T-cell (primary cell): ENCODE measurements around the gene GFI1B. TPM values are rescaled to one million over a fixed set of nuclear protein-coding genes. Genes with fewer than 3 reads are reported as not detected.

Experiments
- ATAC-seq, 4 experiments: fragments of 200-7000 bp in 3 of 4; fragments of 150-1000 bp in 1 of 4; cut with Tn5 transposase; replicated peaks in 1 of 4; 1 replicate in 3 of 4; 2 replicates in 1 of 4; pipeline ENCODE4 v1.10.0; 2021; ENCODE audit warnings: moderate library complexity in 3 of 4, mild to moderate bottlenecking in 2 of 4, moderate number of reproducible peaks in 1 of 4
- CTCF ChIA-PET, 2 donors: fragments of 300-600 bp; sonication (Branson Sonifier 250); formaldehyde crosslinking; loops; one replicate each; lab custom pipeline; 2022; ENCODE audit warnings: antibody characterized with exemption in 2 of 2; lab: Charles Lee
- POLR2A ChIA-PET, 2 donors: fragments of 300-600 bp; sonication (Branson Sonifier 250); formaldehyde crosslinking; loops; one replicate each; lab custom pipeline; 2022; ENCODE audit warnings: antibody characterized with exemption in 2 of 2; lab: Charles Lee
- DNase-seq, 35 experiments: peaks; one replicate each; pipeline versions ENCODE4 v3.0.0 to v3.0.0-alpha.2; 2013 to 2023
- H3K27ac ChIP-seq: one replicate; pipeline ENCODE4 v1.5.1; 2013; ENCODE audit warnings: low read length
- H3K27me3 ChIP-seq, 2 experiments: replicated peaks in 1 of 2; 1 replicate in 1 of 2; 2 replicates in 1 of 2; pipeline versions ENCODE4 v1.6.1 to v1.7.0; 2013; ENCODE audit warnings: low read length in 1 of 2, mixed read lengths in 1 of 2; ENCODE audit not compliant: control insufficient read depth in 2 of 2, insufficient read depth in 2 of 2; ENCODE audit errors: extremely low read depth in 1 of 2
- H3K36me3 ChIP-seq, 2 donors: 1 replicate in 1 of 2; 2 replicates in 1 of 2; pipeline versions ENCODE4 v1.6.1 to v1.7.0; 2013; ENCODE audit warnings: low read length in 1 of 2; ENCODE audit not compliant: control insufficient read depth in 2 of 2, insufficient read depth in 1 of 2; ENCODE audit errors: extremely low read depth in 1 of 2
- H3K4me1 ChIP-seq, 2 experiments: 1 replicate in 1 of 2; 2 replicates in 1 of 2; pipeline versions ENCODE4 v1.6.1 to v1.7.0; 2013; ENCODE audit warnings: low read length in 2 of 2, mixed read lengths in 1 of 2; ENCODE audit not compliant: insufficient read depth in 2 of 2, control insufficient read depth in 1 of 2; ENCODE audit errors: extremely low read depth in 1 of 2
- H3K4me3 ChIP-seq, 2 donors: 1 replicate in 1 of 2; 2 replicates in 1 of 2; pipeline versions ENCODE4 v1.5.1 to v1.7.0; 2013; ENCODE audit warnings: mild to moderate bottlenecking in 2 of 2, low read length in 1 of 2, moderate library complexity in 1 of 2; ENCODE audit not compliant: control insufficient read depth in 1 of 2; ENCODE audit errors: extremely low read depth in 1 of 2
- H3K9me3 ChIP-seq: 2 replicates; pipeline ENCODE4 v1.7.0; 2013
- H3K27ac Mint-ChIP-seq, 2 donors: one replicate each; pipeline ENCODE4 v1.8.0; 2020 to 2021; ENCODE audit warnings: mild to moderate bottlenecking in 2 of 2, mixed read lengths in 2 of 2
- H3K27me3 Mint-ChIP-seq, 2 donors: one replicate each; pipeline ENCODE4 v1.8.0; 2021 to 2022; ENCODE audit warnings: mixed read lengths in 2 of 2
- H3K36me3 Mint-ChIP-seq: one replicate; pipeline ENCODE4 v1.8.0; 2021; ENCODE audit warnings: mixed read lengths
- H3K4me1 Mint-ChIP-seq, 3 donors: one replicate each; pipeline ENCODE4 v1.8.0; 2020 to 2022; ENCODE audit warnings: mixed read lengths in 3 of 3, mild to moderate bottlenecking in 1 of 3
- H3K4me3 Mint-ChIP-seq, 3 donors: one replicate each; pipeline ENCODE4 v1.8.0; 2020 to 2022; ENCODE audit warnings: mild to moderate bottlenecking in 3 of 3, mixed read lengths in 3 of 3, moderate library complexity in 3 of 3
- H3K9me3 Mint-ChIP-seq, 3 donors: one replicate each; pipeline ENCODE4 v1.8.0; 2020 to 2022; ENCODE audit warnings: mixed read lengths in 3 of 3
- WGBS: methylation state at CpG from one replicate; pipeline ENCODE4 v1.1.5; 2013; ENCODE audit warnings: missing lambda C conversion rate; ENCODE audit not compliant: insufficient coverage; 5-methylcytosine and 5-hydroxymethylcytosine counted together
- total RNA-seq, 35 experiments: library from RNA in 6 of 35; stranded (reverse) in 6 of 35; fragments of 120-200 nt in 1 of 35; gene quantifications; one replicate each; pipeline versions ENCODE4 v1.2.1 to v1.2.4 and lab custom pipeline; 2013 to 2026

GFI1B gene
- total RNA-seq, 5 donors from 2014 or later (not counting 1 experiment from before 2014, with no cell fraction given), result 0.18 to 0.67 (median 0.37) TPM; not detected in 1

DNA sequence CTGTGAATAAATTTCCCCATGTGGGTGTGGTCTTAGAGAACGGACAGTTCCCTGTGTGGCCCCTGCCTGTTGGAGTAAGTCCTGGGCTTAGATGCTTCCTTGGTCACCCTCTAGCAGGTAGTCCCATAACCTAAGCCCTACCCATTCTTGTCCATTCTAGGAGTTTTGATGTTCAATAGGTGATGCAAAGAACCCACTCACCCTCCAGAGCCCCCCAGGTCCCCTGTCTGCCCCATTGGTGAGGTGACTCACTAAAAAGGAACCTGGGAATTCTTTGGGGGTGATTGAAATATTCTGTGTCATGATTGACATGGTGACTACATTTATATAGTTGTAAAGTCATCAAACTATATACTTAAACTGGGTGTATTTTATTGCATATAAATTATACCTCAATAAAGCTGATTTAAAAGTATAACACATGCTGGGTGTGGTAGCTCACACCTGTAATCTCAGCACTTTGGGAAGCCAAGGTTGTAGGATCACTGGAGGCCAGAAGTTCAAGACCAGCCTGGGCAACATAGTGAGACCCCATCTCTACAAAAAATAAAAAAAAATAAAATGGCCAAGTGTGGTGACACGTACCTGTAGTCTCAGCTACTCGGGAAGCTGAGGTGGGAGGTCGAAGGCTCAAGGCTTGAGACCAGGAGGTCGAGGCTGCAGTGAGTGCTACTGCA is 31.6 kb downstream of the GFI1B start:
- H3K36me3 ChIP-seq, result no peaks in the 10 kb centered on the region
- Mint-ChIP-seq H3K27ac (no peak overlapping the region), H3K4me1 (no peaks in the 10 kb centered on the region), H3K27me3 (peaks cover 28 to 43% of the 10 kb centered on the region in 2 donors), H3K36me3 (no peaks in the 10 kb centered on the region), H3K9me3 (peaks cover under 1 to 8% (median 5%) of the 10 kb centered on the region in 3 donors), H3K4me3 (no peak overlapping the region)
- ChIA-PET POLR2A (no interaction called here), CTCF (no interaction called here)
- no peaks in the 10 kb centered on the region for H3K9me3 ChIP-seq
- WGBS, result no CpG with 5 or more reads among the region's 5 CpGs
- H3K4me1 ChIP-seq, result no peaks in the 10 kb centered on the region
- ATAC-seq, result no peak
- no peak overlapping the region for H3K27ac ChIP-seq
- H3K4me3 ChIP-seq, result no peak overlapping the region
- peaks cover 0 to 42% of the 10 kb centered on the region in 2 experiments for H3K27me3 ChIP-seq
- no peak for DNase-seq

DNA sequence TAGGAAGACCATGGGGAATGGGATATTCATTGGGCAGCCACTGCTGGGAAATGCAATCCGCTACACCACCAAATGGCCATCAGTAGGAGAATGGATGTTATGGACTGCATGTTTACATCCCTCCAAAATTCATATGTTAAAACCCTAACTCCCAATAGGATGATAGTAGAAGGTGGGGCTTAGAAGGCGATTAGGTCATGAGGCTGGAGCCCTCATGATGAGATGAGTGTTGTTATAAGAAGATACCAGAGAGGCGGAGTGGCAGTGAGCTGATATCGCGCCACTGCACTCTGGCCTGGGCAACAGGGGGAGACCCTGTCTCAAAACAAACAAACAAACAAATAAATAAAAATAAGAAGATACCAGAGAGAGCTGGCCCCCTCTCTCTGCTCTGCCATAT is 36.2 kb downstream of the GFI1B start:
- H3K9me3 ChIP-seq, result no peaks in the 10 kb centered on the region
- no peak for DNase-seq
- 100% methylated on average over 1 of the region's 5 CpGs for WGBS
- no peak overlapping the region for H3K27ac Mint-ChIP-seq
- no peak overlapping the region for H3K27ac ChIP-seq
- H3K9me3 Mint-ChIP-seq, result peaks cover 5 to 15% (median 8%) of the 10 kb centered on the region in 3 donors
- H3K4me1 Mint-ChIP-seq, result no peaks in the 10 kb centered on the region
- H3K4me3 ChIP-seq, result no peak overlapping the region
- H3K27me3 Mint-ChIP-seq, result peaks cover 8 to 19% of the 10 kb centered on the region in 2 donors
- H3K36me3 ChIP-seq, result no peaks in the 10 kb centered on the region
- H3K27me3 ChIP-seq, result peaks cover 0 to 11% of the 10 kb centered on the region in 2 experiments
- ATAC-seq, result no peak
- no peaks in the 10 kb centered on the region for H3K36me3 Mint-ChIP-seq
- no peak overlapping the region for H3K4me3 Mint-ChIP-seq
- POLR2A ChIA-PET, result no interaction called here
- CTCF ChIA-PET, result no interaction called here
- H3K4me1 ChIP-seq, result no peaks in the 10 kb centered on the region

DNA sequence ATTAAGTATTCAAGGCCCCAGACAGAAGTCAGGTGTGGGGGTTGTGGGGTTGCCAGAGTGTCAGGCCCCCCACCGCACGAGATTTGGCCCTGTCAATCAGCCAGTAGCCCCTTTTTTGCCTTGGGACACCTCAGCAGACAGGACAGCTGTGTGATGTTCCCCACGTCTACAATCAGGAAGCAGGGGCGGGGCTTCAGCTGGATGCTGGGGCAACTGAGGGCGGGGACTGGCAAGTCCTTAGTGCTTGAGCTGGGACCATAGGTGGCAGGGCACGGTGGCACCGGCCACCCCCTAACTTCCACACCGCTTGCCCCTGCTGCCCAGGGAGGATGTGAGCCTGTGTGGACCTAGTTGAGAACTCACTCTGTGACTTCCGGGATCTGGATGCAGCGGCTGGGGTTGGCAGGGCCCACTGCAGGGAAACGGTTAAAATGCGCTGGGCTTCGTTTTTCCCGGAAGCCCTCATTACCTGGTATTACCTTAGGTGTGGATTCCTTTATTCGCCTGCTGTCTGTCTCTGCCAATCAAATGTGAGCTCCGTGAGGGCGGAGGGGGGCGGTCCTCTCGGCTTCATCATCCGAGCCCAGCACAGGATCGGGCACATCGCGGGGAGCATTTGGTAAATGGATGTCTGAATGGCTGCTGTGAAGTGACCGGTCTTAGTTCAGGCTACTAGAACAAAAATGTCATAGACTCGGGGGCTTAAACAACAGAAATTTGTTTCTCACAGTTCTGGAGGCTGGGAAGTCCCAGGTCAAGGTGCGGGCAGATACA is 44.8 kb downstream of the GFI1B start:
- no peak overlapping the region for H3K4me3 ChIP-seq
- H3K4me1 Mint-ChIP-seq, result peaks cover 5 to 17% (median 15%) of the 10 kb centered on the region in 3 donors
- H3K27ac ChIP-seq, result no peak overlapping the region
- no peaks in the 10 kb centered on the region for H3K36me3 ChIP-seq
- H3K27me3 ChIP-seq, result peaks cover 0 to 9% of the 10 kb centered on the region in 2 experiments
- no peaks in the 10 kb centered on the region for H3K9me3 Mint-ChIP-seq
- no peak overlapping the region for H3K4me3 Mint-ChIP-seq
- ATAC-seq (peak in 2 of 4 experiments; percentile 18 to 37), DNase-seq (peak in 18 of 35 experiments; percentile 4 to 41 (median 15))
- 86% methylated on average over 20 of the region's 26 CpGs for WGBS
- H3K36me3 Mint-ChIP-seq, result no peaks in the 10 kb centered on the region
- no peaks in the 10 kb centered on the region for H3K9me3 ChIP-seq
- H3K27me3 Mint-ChIP-seq, result no peaks in the 10 kb centered on the region
- ChIA-PET CTCF (interaction anchor here in 1 of 2 donors (1.8 kb wide), 1 partner anchor 9 kb away, joined by 5 read pairs; no protein-coding TSS in a partner anchor), POLR2A (no interaction called here)
- H3K27ac Mint-ChIP-seq, result no peak overlapping the region
- peaks cover 2 to 13% of the 10 kb centered on the region in 2 experiments for H3K4me1 ChIP-seq

DNA sequence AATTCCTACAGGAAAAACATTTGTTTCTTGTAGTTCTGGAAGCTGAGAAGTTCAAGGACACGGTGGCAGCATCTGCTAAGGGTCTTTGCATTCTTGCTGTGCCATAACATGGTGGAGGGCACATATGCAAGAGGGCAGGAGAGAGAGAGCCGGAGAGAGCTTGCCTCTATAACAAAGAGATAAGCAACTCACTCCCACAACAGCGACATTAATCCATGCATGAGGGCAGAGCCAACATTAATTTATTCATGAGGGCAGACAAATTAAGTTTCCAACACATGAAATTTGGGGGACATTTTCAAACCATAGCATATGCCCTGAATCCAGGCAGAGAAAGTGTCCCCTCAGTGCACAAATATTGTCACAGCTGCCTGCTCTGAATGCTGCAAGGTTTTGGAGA is 47.9 kb downstream of the GFI1B start:
- no peak overlapping the region for H3K27ac ChIP-seq
- POLR2A ChIA-PET, result interaction anchor here (0.6 to 0.7 kb wide), 3 partner anchors 88 to 742 kb away, joined by 6 to 7 read pairs (median 6); no protein-coding TSS in a partner anchor
- no CpG with 5 or more reads among the region's 3 CpGs for WGBS

DNA sequence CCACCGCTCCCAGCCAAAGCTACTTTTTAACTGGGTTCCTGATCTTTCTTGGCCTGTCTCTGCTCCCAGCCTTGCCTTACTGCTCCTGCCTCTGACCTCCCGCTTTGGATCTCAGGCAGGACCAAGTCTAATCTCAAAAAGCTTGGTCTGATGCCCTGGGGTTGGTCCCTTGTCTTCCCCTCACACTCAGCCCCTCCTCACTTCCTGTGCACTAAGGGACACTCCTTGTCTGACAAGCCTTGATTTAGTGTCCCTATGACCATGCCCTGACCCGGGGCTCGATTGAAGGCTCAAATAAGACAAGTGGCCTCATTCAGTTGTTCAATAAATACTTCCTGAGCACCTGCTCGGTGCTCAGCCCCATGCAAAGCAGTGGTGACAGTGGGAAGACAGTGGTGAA is 48.6 kb downstream of the GFI1B start:
- WGBS, result 86% methylated on average over 4 of the region's 5 CpGs
- ChIA-PET CTCF (no interaction called here), POLR2A (no interaction called here)
- H3K4me1 Mint-ChIP-seq, result peaks cover 23 to 49% (median 38%) of the 10 kb centered on the region in 3 donors
- no peak for DNase-seq
- no peaks in the 10 kb centered on the region for H3K9me3 Mint-ChIP-seq
- H3K36me3 Mint-ChIP-seq, result no peaks in the 10 kb centered on the region
- Histone ChIP-seq H3K4me1 (peaks cover 11 to 35% of the 10 kb centered on the region in 2 experiments), H3K36me3 (no peaks in the 10 kb centered on the region), H3K9me3 (no peaks in the 10 kb centered on the region), H3K27me3 (peaks cover 0 to 9% of the 10 kb centered on the region in 2 experiments), H3K4me3 (no peak overlapping the region), H3K27ac (no peak overlapping the region)
- H3K27me3 Mint-ChIP-seq, result no peaks in the 10 kb centered on the region
- peak overlapping the region in 1 of 3 donors; percentile 90 for H3K4me3 Mint-ChIP-seq
- H3K27ac Mint-ChIP-seq, result peak overlapping the region in 1 of 2 donors; percentile 64
- no peak for ATAC-seq

More for the DNA sequence above, 47.9 kb downstream of the GFI1B start:
- peaks cover 0 to 9% of the 10 kb centered on the region in 2 experiments for H3K27me3 ChIP-seq
- peaks cover 16 to 43% (median 32%) of the 10 kb centered on the region in 3 donors for H3K4me1 Mint-ChIP-seq
- H3K4me3 Mint-ChIP-seq, result no peak overlapping the region
- DNase-seq, result no peak
- CTCF ChIA-PET, result interaction anchor here in 1 of 2 donors (0.6 kb wide), 1 partner anchor 362 kb away, joined by 3 read pairs; no protein-coding TSS in a partner anchor
- H3K4me1 ChIP-seq, result peaks cover 7 to 30% of the 10 kb centered on the region in 2 experiments
- ATAC-seq, result no peak
- H3K36me3 ChIP-seq, result no peaks in the 10 kb centered on the region
- H3K36me3 Mint-ChIP-seq, result no peaks in the 10 kb centered on the region
- no peaks in the 10 kb centered on the region for H3K9me3 ChIP-seq
- H3K27ac Mint-ChIP-seq, result no peak overlapping the region
- no peaks in the 10 kb centered on the region for H3K27me3 Mint-ChIP-seq
- no peaks in the 10 kb centered on the region for H3K9me3 Mint-ChIP-seq
- H3K4me3 ChIP-seq, result no peak overlapping the region

DNA sequence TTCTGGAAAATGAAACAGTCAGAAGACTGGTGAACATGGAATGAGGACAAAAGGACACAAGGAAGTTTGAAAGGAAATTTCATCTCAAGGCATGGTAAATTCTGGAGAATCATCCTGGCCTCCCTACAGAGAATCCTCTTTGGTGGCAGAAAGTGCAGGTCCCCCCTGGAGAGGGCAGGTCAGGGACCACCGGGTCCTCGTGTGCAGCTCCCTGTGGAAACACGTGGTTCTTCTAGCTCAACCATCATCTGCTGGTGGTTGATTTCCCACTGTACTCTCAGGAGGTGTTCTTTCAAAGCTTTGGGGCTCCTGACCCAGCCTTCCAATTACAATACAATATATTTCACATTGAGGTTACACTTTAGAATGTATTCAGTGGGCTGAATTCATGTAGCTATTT is 49.7 kb downstream of the GFI1B start:
- no peaks in the 10 kb centered on the region for H3K36me3 ChIP-seq
- Mint-ChIP-seq H3K4me3 (peak overlapping the region; percentile 90 to 99 (median 97)), H3K27ac (peak overlapping the region in 1 of 2 donors; percentile 6), H3K27me3 (no peaks in the 10 kb centered on the region), H3K36me3 (no peaks in the 10 kb centered on the region), H3K9me3 (no peaks in the 10 kb centered on the region), H3K4me1 (peaks cover 29 to 51% (median 40%) of the 10 kb centered on the region in 3 donors)
- no peak for DNase-seq
- H3K27me3 ChIP-seq, result peaks cover 0 to 5% of the 10 kb centered on the region in 2 experiments
- H3K4me3 ChIP-seq, result no peak overlapping the region
- H3K4me1 ChIP-seq, result peaks cover 14 to 30% of the 10 kb centered on the region in 2 experiments
- CTCF ChIA-PET, result no interaction called here
- ATAC-seq, result no peak
- POLR2A ChIA-PET, result no interaction called here
- no peak overlapping the region for H3K27ac ChIP-seq
- H3K9me3 ChIP-seq, result no peaks in the 10 kb centered on the region
- 93% methylated on average over 3 of the region's 3 CpGs for WGBS
